SK-N-SH treated with all-trans-retinoic acid at 6 μM for 48 hours (cell line): ENCODE data around the gene TMX3.

ENCODE experiments used
- ATAC-seq: fragments of 200-7000 bp; cut with Tn5 transposase; 3 replicates; pipeline ENCODE4 v1.9.1; 2020; ENCODE audit warnings: mild to moderate bottlenecking, moderate library complexity
- ARNTL ChIP-seq: fragments of 450-650 bp; formaldehyde crosslinking; IDR thresholded peaks from 2 replicates; pipeline ENCODE4 v1.5.0; 2020; ENCODE audit warnings: low read depth, mild to moderate bottlenecking, moderate library complexity, borderline replicate concordance
- BACH2 ChIP-seq: fragments of 250-450 bp; sonication (Bioruptor Pico); IDR thresholded peaks from 2 replicates; pipeline ENCODE4 v1.9.0; 2021; ENCODE audit warnings: mild to moderate bottlenecking, borderline replicate concordance
- CSDC2 ChIP-seq: fragments of 250-450 bp; sonication (Bioruptor Pico); IDR thresholded peaks from 2 replicates; pipeline ENCODE4 v1.5.0; 2020; ENCODE audit warnings: mild to moderate bottlenecking, moderate library complexity
- ESRRG ChIP-seq: fragments of 250-450 bp; sonication (Bioruptor Pico); IDR thresholded peaks from 2 replicates; pipeline ENCODE4 v1.6.1; 2021; ENCODE audit warnings: mild to moderate bottlenecking
- GLIS3 ChIP-seq: fragments of 250-450 bp; sonication (Bioruptor Pico); IDR thresholded peaks from 2 replicates; pipeline ENCODE4 v1.5.0; 2020; ENCODE audit warnings: mild to moderate bottlenecking, moderate library complexity
- ISL1 ChIP-seq: fragments of 250-450 bp; sonication (Bioruptor Pico); IDR thresholded peaks from 2 replicates; pipeline ENCODE4 v2.1.2; 2022; ENCODE audit warnings: mild to moderate bottlenecking, moderate library complexity
- OSR1 ChIP-seq: fragments of 250-450 bp; sonication (Bioruptor Pico); IDR thresholded peaks from 2 replicates; pipeline ENCODE4 v1.8.0; 2022; ENCODE audit warnings: moderate library complexity, mild to moderate bottlenecking, inconsistent platforms
- PPARA ChIP-seq: fragments of 250-450 bp; sonication (Bioruptor Pico); IDR thresholded peaks from 2 replicates; pipeline ENCODE4 v1.5.0; 2020; ENCODE audit warnings: mild to moderate bottlenecking, borderline replicate concordance
- RARB ChIP-seq: fragments of 250-450 bp; sonication (Bioruptor Pico); IDR thresholded peaks from 2 replicates; pipeline ENCODE4 v1.8.0; 2021; ENCODE audit warnings: mild to moderate bottlenecking, moderate library complexity
- SNAI2 ChIP-seq: fragments of 250-450 bp; sonication (Bioruptor Pico); IDR thresholded peaks from 2 replicates; pipeline ENCODE4 v1.5.0; 2020; ENCODE audit warnings: mild to moderate bottlenecking, moderate library complexity
- TCF4 ChIP-seq: fragments of 250-450 bp; sonication (Bioruptor Pico); IDR thresholded peaks from 2 replicates; pipeline ENCODE4 v1.8.0; 2021; ENCODE audit warnings: mild to moderate bottlenecking, moderate library complexity, borderline replicate concordance
- ZC3H10 ChIP-seq: fragments of 250-450 bp; sonication (Bioruptor Pico); IDR thresholded peaks from 2 replicates; pipeline ENCODE4 v1.5.1; 2021; ENCODE audit warnings: mild to moderate bottlenecking, moderate library complexity
- ZFP3 ChIP-seq: fragments of 250-450 bp; sonication (Bioruptor Pico); IDR thresholded peaks from 2 replicates; pipeline ENCODE4 v1.5.0; 2020; ENCODE audit warnings: mild to moderate bottlenecking, moderate library complexity
- ZFP30 ChIP-seq: fragments of 450-650 bp; formaldehyde crosslinking; IDR thresholded peaks from 2 replicates; pipeline ENCODE4 v1.5.0; 2022; ENCODE audit warnings: mild to moderate bottlenecking, moderate library complexity
- ZNF70 ChIP-seq: fragments of 450-650 bp; formaldehyde crosslinking; IDR thresholded peaks from 2 replicates; pipeline ENCODE4 v1.5.0; 2020; ENCODE audit warnings: mild to moderate bottlenecking, moderate library complexity
- ZNF8 ChIP-seq: fragments of 450-650 bp; formaldehyde crosslinking; IDR thresholded peaks from 2 replicates; pipeline ENCODE4 v1.5.0; 2020; ENCODE audit warnings: mild to moderate bottlenecking, moderate library complexity
- TF ChIP-seq, protein P1 (sequence below): fragments of 250-450 bp; sonication (Bioruptor Pico); IDR thresholded peaks from 2 replicates; pipeline ENCODE4 v1.5.0; 2020; ENCODE audit warnings: mild to moderate bottlenecking, moderate library complexity
- TF ChIP-seq, protein P2 (sequence below): fragments of 250-450 bp; sonication (Bioruptor Pico); IDR thresholded peaks from 2 replicates; pipeline ENCODE4 v1.8.0; 2020; ENCODE audit warnings: mild to moderate bottlenecking, moderate library complexity, borderline replicate concordance
- TF ChIP-seq, protein P3 (sequence below): fragments of 250-450 bp; sonication (Bioruptor Pico); IDR thresholded peaks from 2 replicates; pipeline ENCODE4 v1.5.1; 2020; ENCODE audit warnings: low read depth, mild to moderate bottlenecking, moderate library complexity
- TF ChIP-seq, protein P4 (sequence below): fragments of 250-450 bp; sonication (Bioruptor Pico); IDR thresholded peaks from 2 replicates; pipeline ENCODE4 v1.5.1; 2021; ENCODE audit warnings: mild to moderate bottlenecking, moderate library complexity
- TF ChIP-seq, protein P5 (sequence below): fragments of 250-450 bp; sonication (Bioruptor Pico); IDR thresholded peaks from 2 replicates; pipeline ENCODE4 v1.8.0; 2021; ENCODE audit warnings: low read depth, mild to moderate bottlenecking, moderate library complexity, borderline replicate concordance

TMX3 gene

DNA sequence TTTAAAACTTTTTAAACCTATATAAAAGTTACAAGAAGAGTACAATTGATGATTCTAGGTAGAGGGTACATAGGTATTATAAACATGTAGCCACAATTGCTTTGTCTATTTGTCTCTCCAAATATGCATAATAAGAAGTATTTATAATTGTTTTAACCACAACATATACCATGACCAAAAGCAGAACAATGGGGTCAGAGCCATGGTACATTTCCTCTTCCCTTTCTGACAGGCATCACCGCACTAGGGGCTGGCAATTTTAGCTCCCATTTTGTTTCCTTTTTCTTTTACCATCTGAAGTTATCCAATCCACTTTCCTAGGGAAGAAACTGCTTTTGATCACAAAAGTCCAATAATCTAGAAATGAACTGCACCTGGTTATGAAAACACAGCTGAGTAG, 49.3 kb downstream of the TMX3 start:
- TF ChIP-seq, protein P1, sequence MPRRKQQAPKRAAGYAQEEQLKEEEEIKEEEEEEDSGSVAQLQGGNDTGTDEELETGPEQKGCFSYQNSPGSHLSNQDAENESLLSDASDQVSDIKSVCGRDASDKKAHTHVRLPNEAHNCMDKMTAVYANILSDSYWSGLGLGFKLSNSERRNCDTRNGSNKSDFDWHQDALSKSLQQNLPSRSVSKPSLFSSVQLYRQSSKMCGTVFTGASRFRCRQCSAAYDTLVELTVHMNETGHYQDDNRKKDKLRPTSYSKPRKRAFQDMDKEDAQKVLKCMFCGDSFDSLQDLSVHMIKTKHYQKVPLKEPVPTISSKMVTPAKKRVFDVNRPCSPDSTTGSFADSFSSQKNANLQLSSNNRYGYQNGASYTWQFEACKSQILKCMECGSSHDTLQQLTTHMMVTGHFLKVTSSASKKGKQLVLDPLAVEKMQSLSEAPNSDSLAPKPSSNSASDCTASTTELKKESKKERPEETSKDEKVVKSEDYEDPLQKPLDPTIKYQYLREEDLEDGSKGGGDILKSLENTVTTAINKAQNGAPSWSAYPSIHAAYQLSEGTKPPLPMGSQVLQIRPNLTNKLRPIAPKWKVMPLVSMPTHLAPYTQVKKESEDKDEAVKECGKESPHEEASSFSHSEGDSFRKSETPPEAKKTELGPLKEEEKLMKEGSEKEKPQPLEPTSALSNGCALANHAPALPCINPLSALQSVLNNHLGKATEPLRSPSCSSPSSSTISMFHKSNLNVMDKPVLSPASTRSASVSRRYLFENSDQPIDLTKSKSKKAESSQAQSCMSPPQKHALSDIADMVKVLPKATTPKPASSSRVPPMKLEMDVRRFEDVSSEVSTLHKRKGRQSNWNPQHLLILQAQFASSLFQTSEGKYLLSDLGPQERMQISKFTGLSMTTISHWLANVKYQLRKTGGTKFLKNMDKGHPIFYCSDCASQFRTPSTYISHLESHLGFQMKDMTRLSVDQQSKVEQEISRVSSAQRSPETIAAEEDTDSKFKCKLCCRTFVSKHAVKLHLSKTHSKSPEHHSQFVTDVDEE (CRISPR knock-in tag), result no peak
- TF ChIP-seq ZNF70 (no peak), ISL1 (CRISPR knock-in tag) (no peak), ZNF8 (CRISPR knock-in tag) (no peak), TCF4 (no peak), ZFP30 (CRISPR knock-in tag) (no peak), CSDC2 (CRISPR knock-in tag) (no peak), ZC3H10 (CRISPR knock-in tag) (no peak), BACH2 (no peak), OSR1 (CRISPR knock-in tag) (no peak), GLIS3 (CRISPR knock-in tag) (no peak), ESRRG (CRISPR knock-in tag) (no peak), ARNTL (CRISPR knock-in tag) (no peak), RARB (no peak), ZFP3 (CRISPR knock-in tag) (no peak)
- TF ChIP-seq, protein P2, sequence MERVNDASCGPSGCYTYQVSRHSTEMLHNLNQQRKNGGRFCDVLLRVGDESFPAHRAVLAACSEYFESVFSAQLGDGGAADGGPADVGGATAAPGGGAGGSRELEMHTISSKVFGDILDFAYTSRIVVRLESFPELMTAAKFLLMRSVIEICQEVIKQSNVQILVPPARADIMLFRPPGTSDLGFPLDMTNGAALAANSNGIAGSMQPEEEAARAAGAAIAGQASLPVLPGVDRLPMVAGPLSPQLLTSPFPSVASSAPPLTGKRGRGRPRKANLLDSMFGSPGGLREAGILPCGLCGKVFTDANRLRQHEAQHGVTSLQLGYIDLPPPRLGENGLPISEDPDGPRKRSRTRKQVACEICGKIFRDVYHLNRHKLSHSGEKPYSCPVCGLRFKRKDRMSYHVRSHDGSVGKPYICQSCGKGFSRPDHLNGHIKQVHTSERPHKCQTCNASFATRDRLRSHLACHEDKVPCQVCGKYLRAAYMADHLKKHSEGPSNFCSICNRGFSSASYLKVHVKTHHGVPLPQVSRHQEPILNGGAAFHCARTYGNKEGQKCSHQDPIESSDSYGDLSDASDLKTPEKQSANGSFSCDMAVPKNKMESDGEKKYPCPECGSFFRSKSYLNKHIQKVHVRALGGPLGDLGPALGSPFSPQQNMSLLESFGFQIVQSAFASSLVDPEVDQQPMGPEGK (CRISPR knock-in tag), result no peak
- TF ChIP-seq, protein P3, sequence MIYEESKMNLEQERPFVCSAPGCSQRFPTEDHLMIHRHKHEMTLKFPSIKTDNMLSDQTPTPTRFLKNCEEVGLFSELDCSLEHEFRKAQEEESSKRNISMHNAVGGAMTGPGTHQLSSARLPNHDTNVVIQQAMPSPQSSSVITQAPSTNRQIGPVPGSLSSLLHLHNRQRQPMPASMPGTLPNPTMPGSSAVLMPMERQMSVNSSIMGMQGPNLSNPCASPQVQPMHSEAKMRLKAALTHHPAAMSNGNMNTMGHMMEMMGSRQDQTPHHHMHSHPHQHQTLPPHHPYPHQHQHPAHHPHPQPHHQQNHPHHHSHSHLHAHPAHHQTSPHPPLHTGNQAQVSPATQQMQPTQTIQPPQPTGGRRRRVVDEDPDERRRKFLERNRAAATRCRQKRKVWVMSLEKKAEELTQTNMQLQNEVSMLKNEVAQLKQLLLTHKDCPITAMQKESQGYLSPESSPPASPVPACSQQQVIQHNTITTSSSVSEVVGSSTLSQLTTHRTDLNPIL (CRISPR knock-in tag), result no peak
- ATAC-seq, result no peak

DNA sequence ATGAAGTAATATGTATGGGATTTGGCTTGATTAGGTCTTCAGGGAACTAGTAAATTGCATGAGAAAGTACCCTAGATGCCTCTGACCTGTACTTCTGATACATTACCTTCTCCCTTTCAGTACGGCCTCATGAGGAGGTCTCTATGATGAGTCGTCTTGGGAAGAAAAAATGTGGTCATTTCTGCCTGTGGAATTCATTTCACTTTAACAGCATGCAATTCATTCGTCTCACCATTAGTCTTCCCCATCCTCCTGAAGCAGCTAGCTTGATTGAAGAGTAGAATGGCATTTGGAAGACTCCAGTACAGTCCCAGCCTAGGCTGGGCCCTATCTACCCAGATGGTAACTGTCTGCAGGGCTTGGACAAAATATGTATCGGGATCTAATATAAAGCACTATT, 52.2 kb downstream of the TMX3 start:
- peak; percentile 49; the same call in 1 of the 3 replicates for ATAC-seq
- TF ChIP-seq, protein P4, sequence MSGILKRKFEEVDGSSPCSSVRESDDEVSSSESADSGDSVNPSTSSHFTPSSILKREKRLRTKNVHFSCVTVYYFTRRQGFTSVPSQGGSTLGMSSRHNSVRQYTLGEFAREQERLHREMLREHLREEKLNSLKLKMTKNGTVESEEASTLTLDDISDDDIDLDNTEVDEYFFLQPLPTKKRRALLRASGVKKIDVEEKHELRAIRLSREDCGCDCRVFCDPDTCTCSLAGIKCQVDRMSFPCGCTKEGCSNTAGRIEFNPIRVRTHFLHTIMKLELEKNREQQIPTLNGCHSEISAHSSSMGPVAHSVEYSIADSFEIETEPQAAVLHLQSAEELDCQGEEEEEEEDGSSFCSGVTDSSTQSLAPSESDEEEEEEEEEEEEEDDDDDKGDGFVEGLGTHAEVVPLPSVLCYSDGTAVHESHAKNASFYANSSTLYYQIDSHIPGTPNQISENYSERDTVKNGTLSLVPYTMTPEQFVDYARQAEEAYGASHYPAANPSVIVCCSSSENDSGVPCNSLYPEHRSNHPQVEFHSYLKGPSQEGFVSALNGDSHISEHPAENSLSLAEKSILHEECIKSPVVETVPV (CRISPR knock-in tag), result no peak
- no peak for TF ChIP-seq PPARA (CRISPR knock-in tag)
- TF ChIP-seq, protein P2 (CRISPR knock-in tag), result no peak
- TF ChIP-seq CSDC2 (CRISPR knock-in tag), result no peak
- no peak for TF ChIP-seq ZNF8 (CRISPR knock-in tag)
- TF ChIP-seq, all 23 proteins: peak for 0

DNA sequence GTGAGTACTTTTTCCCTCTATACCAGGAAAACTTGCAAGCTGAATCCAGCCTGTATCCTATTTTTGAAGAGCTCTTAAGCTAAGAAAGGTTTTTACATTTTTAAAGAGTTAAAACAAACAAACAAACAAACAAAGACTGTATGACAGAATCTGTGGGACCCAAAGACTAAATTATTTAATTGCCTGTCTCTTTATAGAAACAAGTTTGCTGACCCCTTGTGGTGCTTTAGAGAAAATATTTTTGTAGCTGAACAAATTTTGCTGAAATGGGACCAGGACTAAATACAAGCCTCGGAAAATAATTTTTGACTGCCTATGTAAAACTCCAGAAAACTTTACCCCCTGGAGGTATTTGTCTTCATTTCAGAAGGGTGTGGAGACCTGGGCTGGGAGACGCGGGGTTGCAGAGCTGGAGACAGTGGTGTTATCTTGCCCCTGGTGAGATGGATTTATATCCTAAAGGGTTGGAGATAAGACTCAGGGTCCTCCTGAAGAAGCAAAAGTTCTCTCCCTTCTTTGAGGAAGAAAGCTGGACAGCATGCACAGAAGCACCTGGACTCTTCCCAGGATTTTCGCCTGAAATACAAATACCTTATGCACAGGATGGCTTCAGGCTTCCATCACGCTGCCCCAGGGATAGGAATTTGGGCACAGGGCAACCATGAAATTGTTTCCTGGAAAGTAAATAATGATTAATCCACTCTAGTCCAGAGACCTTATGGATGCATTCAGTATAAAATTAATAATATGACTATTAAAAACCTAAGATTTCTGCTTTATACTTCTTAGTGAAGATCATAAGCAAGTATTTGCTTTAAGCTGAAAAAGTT, 54.3 kb downstream of the TMX3 start:
- TF ChIP-seq RARB, result no peak
- TF ChIP-seq BACH2, result no peak
- TF ChIP-seq ZNF70, result no peak
- no peak for TF ChIP-seq OSR1 (CRISPR knock-in tag)
- no peak for TF ChIP-seq SNAI2 (CRISPR knock-in tag)
- no peak for TF ChIP-seq PPARA (CRISPR knock-in tag)
- no peak for TF ChIP-seq ZC3H10 (CRISPR knock-in tag)
- TF ChIP-seq TCF4, result no peak
- no peak for TF ChIP-seq ZFP3 (CRISPR knock-in tag)
- TF ChIP-seq, protein P1 (CRISPR knock-in tag), result no peak
- TF ChIP-seq, protein P5, sequence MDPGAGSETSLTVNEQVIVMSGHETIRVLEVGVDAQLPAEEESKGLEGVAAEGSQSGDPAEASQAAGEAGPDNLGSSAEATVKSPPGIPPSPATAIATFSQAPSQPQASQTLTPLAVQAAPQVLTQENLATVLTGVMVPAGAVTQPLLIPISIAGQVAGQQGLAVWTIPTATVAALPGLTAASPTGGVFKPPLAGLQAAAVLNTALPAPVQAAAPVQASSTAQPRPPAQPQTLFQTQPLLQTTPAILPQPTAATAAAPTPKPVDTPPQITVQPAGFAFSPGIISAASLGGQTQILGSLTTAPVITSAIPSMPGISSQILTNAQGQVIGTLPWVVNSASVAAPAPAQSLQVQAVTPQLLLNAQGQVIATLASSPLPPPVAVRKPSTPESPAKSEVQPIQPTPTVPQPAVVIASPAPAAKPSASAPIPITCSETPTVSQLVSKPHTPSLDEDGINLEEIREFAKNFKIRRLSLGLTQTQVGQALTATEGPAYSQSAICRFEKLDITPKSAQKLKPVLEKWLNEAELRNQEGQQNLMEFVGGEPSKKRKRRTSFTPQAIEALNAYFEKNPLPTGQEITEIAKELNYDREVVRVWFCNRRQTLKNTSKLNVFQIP, result no peak
- peak; percentile 49; the same call in 2 of the 3 replicates for ATAC-seq
